Mammary epithelial cell (primary cell): ENCODE results near the gene STK32B.

Experiments used
- EZH2 ChIP-seq: IDR thresholded peaks from 2 replicates; pipeline ENCODE4 v1.6.1; 2012; ENCODE audit warnings: low read length, inconsistent platforms, borderline replicate concordance
- TF ChIP-seq, protein P1 (sequence below), 2 donors: IDR thresholded peaks in 1 of 2; conservative IDR thresholded peaks in 1 of 2; 2 replicates each; pipeline ENCODE4 v1.5.1; 2011 to 2012; ENCODE audit warnings: inconsistent platforms in 2 of 2, low read length in 2 of 2, mild to moderate bottlenecking in 2 of 2, control low read depth in 1 of 2, low read depth in 1 of 2; ENCODE audit not compliant: insufficient read depth in 1 of 2; ENCODE audit errors: extremely low read depth in 1 of 2

DNA sequence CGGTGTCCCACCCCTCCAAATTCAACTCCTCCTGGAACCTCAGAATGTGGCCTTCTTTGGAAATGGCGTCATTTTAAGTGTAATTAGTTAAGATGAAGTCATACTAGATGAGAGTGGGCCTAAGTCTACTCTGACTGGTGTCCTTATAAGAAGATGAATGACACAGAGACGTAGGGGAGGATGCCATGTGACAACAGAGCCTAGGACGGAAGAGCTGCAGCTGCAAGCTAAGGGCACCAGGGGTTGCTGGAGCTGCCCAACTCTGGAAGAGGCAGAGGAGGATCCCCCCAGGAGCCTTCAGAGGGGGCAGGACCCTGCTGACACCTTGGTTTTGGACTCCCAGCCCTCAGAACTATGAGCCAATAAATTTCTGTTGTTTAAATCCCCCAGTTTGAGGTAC lies 115.1 kb downstream of the STK32B start:
- TF ChIP-seq, protein P1, sequence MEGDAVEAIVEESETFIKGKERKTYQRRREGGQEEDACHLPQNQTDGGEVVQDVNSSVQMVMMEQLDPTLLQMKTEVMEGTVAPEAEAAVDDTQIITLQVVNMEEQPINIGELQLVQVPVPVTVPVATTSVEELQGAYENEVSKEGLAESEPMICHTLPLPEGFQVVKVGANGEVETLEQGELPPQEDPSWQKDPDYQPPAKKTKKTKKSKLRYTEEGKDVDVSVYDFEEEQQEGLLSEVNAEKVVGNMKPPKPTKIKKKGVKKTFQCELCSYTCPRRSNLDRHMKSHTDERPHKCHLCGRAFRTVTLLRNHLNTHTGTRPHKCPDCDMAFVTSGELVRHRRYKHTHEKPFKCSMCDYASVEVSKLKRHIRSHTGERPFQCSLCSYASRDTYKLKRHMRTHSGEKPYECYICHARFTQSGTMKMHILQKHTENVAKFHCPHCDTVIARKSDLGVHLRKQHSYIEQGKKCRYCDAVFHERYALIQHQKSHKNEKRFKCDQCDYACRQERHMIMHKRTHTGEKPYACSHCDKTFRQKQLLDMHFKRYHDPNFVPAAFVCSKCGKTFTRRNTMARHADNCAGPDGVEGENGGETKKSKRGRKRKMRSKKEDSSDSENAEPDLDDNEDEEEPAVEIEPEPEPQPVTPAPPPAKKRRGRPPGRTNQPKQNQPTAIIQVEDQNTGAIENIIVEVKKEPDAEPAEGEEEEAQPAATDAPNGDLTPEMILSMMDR (conservative IDR thresholded peaks at IDR 0.05 in 1 of 2, IDR thresholded peaks at IDR 0.05 in 1 of 2; ENCODE audit: extremely low read depth in 1 of 2, insufficient read depth in 1 of 2, low read depth in 1 of 2, low read length in 2 of 2) = no peak
- TF ChIP-seq EZH2 = no peak
